Measurements from ENCODE around the gene FEZF1. TPM values are rescaled to one million over a fixed set of nuclear protein-coding genes. Genes with fewer than 3 reads are reported as not detected.

Gene FEZF1
- total RNA-seq, 1 donor from 2014 or later = not detected

- intact Hi-C loops (cut with DNase I) = no loop called here
- DNase-seq (ENCODE audit: low spot score) = no peak
- ATAC-seq = peak; percentile 11
These were observed 5.8 kb upstream of the FEZF1 start for GRCh38 chr7:122310119-122311021.

GRCh38 chr7:122309421-122309820, 4.9 kb upstream of the FEZF1 start:
- DNase-seq (ENCODE audit: low spot score) = no peak

GRCh38 chr7:122307228-122307621, 2.7 kb upstream of the FEZF1 start:
- intact Hi-C loops (cut with DNase I) = no loop called here
- no peak for ATAC-seq
- DNase-seq (ENCODE audit: low spot score) = no peak

More at GRCh38 chr7:122309421-122309820, 4.9 kb upstream of the FEZF1 start:
- ATAC-seq = no peak
- intact Hi-C loops (cut with DNase I) = no loop called here

- ATAC-seq = no peak
- intact Hi-C loops (cut with DNase I) = no loop called here
These were observed 2.0 kb upstream of the FEZF1 start for GRCh38 chr7:122306320-122307227.

GRCh38 chr7:122305475-122306319, 1.1 kb upstream of the FEZF1 start:
- DNase-seq (ENCODE audit: low spot score) (no peak), ATAC-seq (no peak)
- intact Hi-C loops (cut with DNase I) = no loop called here

More at GRCh38 chr7:122306320-122307227, 2.0 kb upstream of the FEZF1 start:
- DNase-seq (ENCODE audit: low spot score) = no peak

- intact Hi-C loops (cut with DNase I) = no loop called here
- ATAC-seq = no peak
- no peak for DNase-seq (ENCODE audit: low spot score)
These were observed 459 bp upstream of the FEZF1 start for GRCh38 chr7:122304996-122305421.

GRCh38 chr7:122303531-122304318, 825 bp downstream of the FEZF1 start:
- ATAC-seq = no peak
- DNase-seq (ENCODE audit: low spot score) = no peak
- intact Hi-C loops (cut with DNase I) = no loop called here

GRCh38 chr7:122302761-122303530, 1.6 kb downstream of the FEZF1 start:
- ATAC-seq (no peak), DNase-seq (ENCODE audit: low spot score) (no peak)
- intact Hi-C loops (cut with DNase I) = no loop called here

- intact Hi-C loops (cut with DNase I) = no loop called here
- no peak for DNase-seq (ENCODE audit: low spot score)
- no peak for ATAC-seq
These were observed 2.4 kb downstream of the FEZF1 start for GRCh38 chr7:122301858-122302760.

GRCh38 chr7:122300956-122301833, 3.4 kb downstream of the FEZF1 start:
- no peak for ATAC-seq
- intact Hi-C loops (cut with DNase I) = no loop called here

GRCh38 chr7:122300211-122300932, 4.2 kb downstream of the FEZF1 start:
- ATAC-seq (peak; percentile 20), DNase-seq (ENCODE audit: low spot score) (no peak)
- intact Hi-C loops (cut with DNase I) = no loop called here

More at GRCh38 chr7:122300956-122301833, 3.4 kb downstream of the FEZF1 start:
- no peak for DNase-seq (ENCODE audit: low spot score)

- peak; percentile 26 for ATAC-seq
- DNase-seq (ENCODE audit: low spot score) = no peak
- intact Hi-C loops (cut with DNase I) = no loop called here
These were observed 4.8 kb downstream of the FEZF1 start for GRCh38 chr7:122299624-122300210.

GRCh38 chr7:122298618-122299017, 5.9 kb downstream of the FEZF1 start:
- ATAC-seq (no peak), DNase-seq (ENCODE audit: low spot score) (no peak)
- intact Hi-C loops (cut with DNase I) = no loop called here

- intact Hi-C loops (cut with DNase I) = no loop called here
- DNase-seq (ENCODE audit: low spot score) (no peak), ATAC-seq (no peak)
These were observed 6.4 kb downstream of the FEZF1 start for GRCh38 chr7:122298131-122298530.

Data from sciatic nerve (tissue), 2 donors.